ENCODE measurements around the gene RTEL1.

The RTEL1 gene

GRCh38 chr20:63661959-63662812 is 4.1 kb downstream of the RTEL1 start:
- Histone ChIP-seq H4K20me1 (ENCODE audit: insufficient read depth, low read length) (no peaks in the 10 kb centered on the region), H3K9ac (ENCODE audit: low read length) (no peak overlapping the region), H3K27ac (ENCODE audit: low read length) (no peak overlapping the region), H3K4me1 (ENCODE audit: low read length) (peaks cover 12% of the 10 kb centered on the region), H3K79me2 (ENCODE audit: low read length) (peaks cover 11% of the 10 kb centered on the region), H3K36me3 (replicated peaks; ENCODE audit: low read depth, low read length) (peaks cover 8% of the 10 kb centered on the region), H3K9me3 (ENCODE audit: insufficient read depth, low read length) (no peaks in the 10 kb centered on the region), H3K27me3 (ENCODE audit: low read depth, low read length) (no peaks in the 10 kb centered on the region), H2AFZ (ENCODE audit: low read depth, low read length) (no peak overlapping the region), H3K4me2 (ENCODE audit: low read length) (no peak overlapping the region), H3K4me3 (ENCODE audit: low read length) (no peak overlapping the region)
- TF ChIP-seq EZH2phosphoT487 (IDR thresholded peaks at IDR 0.05; ENCODE audit: low read depth) (no peak), CTCF (IDR thresholded peaks at IDR 0.05; ENCODE audit: low read depth, low read length) (no peak)

GRCh38 chr20:63662813-63663189 is 4.7 kb downstream of the RTEL1 start:
- TF ChIP-seq CTCF (IDR thresholded peaks at IDR 0.05; ENCODE audit: low read depth, low read length) (no peak), EZH2phosphoT487 (IDR thresholded peaks at IDR 0.05; ENCODE audit: low read depth) (no peak)
- Histone ChIP-seq H3K4me1 (ENCODE audit: low read length) (peaks cover 6% of the 10 kb centered on the region; the same call in 1 of the 2 replicates), H3K79me2 (ENCODE audit: low read length) (peaks cover 11% of the 10 kb centered on the region), H2AFZ (ENCODE audit: low read depth, low read length) (no peak overlapping the region), H3K9ac (ENCODE audit: low read length) (no peak overlapping the region), H3K4me2 (ENCODE audit: low read length) (no peak overlapping the region), H4K20me1 (ENCODE audit: insufficient read depth, low read length) (no peaks in the 10 kb centered on the region), H3K36me3 (replicated peaks; ENCODE audit: low read depth, low read length) (peaks cover 8% of the 10 kb centered on the region), H3K9me3 (ENCODE audit: insufficient read depth, low read length) (no peaks in the 10 kb centered on the region), H3K4me3 (ENCODE audit: low read length) (no peak overlapping the region), H3K27me3 (ENCODE audit: low read depth, low read length) (no peaks in the 10 kb centered on the region), H3K27ac (ENCODE audit: low read length) (no peak overlapping the region)

- Histone ChIP-seq H3K9me3 (ENCODE audit: insufficient read depth, low read length) (no peaks in the 10 kb centered on the region), H3K79me2 (ENCODE audit: low read length) (peaks cover 11% of the 10 kb centered on the region), H2AFZ (ENCODE audit: low read depth, low read length) (no peak overlapping the region), H3K9ac (ENCODE audit: low read length) (no peak overlapping the region), H3K4me1 (ENCODE audit: low read length) (peaks cover 6% of the 10 kb centered on the region; the same call in 1 of the 2 replicates), H3K4me2 (ENCODE audit: low read length) (no peak overlapping the region), H4K20me1 (ENCODE audit: insufficient read depth, low read length) (no peaks in the 10 kb centered on the region), H3K27me3 (ENCODE audit: low read depth, low read length) (no peaks in the 10 kb centered on the region), H3K4me3 (ENCODE audit: low read length) (no peak overlapping the region), H3K27ac (ENCODE audit: low read length) (no peak overlapping the region), H3K36me3 (replicated peaks; ENCODE audit: low read depth, low read length) (peaks cover 13% of the 10 kb centered on the region)
- TF ChIP-seq EZH2phosphoT487 (IDR thresholded peaks at IDR 0.05; ENCODE audit: low read depth) (no peak), CTCF (IDR thresholded peaks at IDR 0.05; ENCODE audit: low read depth, low read length) (no peak)
Measured at GRCh38 chr20:63663332-63664066, 5.4 kb downstream of the RTEL1 start.
